Osteoblast (primary cell): ENCODE data around the gene CDKN1C. TPM values are rescaled to one million over a fixed set of nuclear protein-coding genes. Genes with fewer than 3 reads are reported as not detected.

ENCODE experiments used
- DNase-seq: peaks from one replicate; pipeline ENCODE4 v3.0.0; 2011; ENCODE audit warnings: low spot score, mixed read lengths; ENCODE audit not compliant: insufficient read length; ENCODE audit errors: missing footprints
- H2AFZ ChIP-seq: 2 replicates; pipeline ENCODE4 v1.6.0; 2011; ENCODE audit warnings: mild to moderate bottlenecking, low read length
- H3K27ac ChIP-seq: 2 replicates; pipeline ENCODE4 v1.5.1; 2011; ENCODE audit warnings: mild to moderate bottlenecking, low read depth, low read length, moderate library complexity
- H3K27me3 ChIP-seq: 2 replicates; pipeline ENCODE4 v1.6.0; 2012; ENCODE audit warnings: mild to moderate bottlenecking, control low read depth, inconsistent platforms, low read length, moderate library complexity; ENCODE audit not compliant: insufficient read depth
- H3K36me3 ChIP-seq: 2 replicates; pipeline ENCODE4 v1.5.1; 2011; ENCODE audit warnings: mild to moderate bottlenecking, low read length, control low read depth, moderate library complexity; ENCODE audit not compliant: insufficient read depth
- H3K4me1 ChIP-seq: 2 replicates; pipeline ENCODE4 v1.5.1; 2011; ENCODE audit warnings: mild to moderate bottlenecking, low read length, control low read depth, moderate library complexity; ENCODE audit not compliant: insufficient read depth
- H3K4me2 ChIP-seq: 2 replicates; pipeline ENCODE4 v1.6.0; 2011; ENCODE audit warnings: mild to moderate bottlenecking, low read length; ENCODE audit not compliant: insufficient read depth
- H3K4me3 ChIP-seq: fragments of 200-600 bp; sonication (generic); 3 replicates; pipeline ENCODE4 v1.5.1; 2012; ENCODE audit warnings: mild to moderate bottlenecking, low read length, inconsistent platforms; ENCODE audit not compliant: insufficient read depth
- H3K79me2 ChIP-seq: 2 replicates; pipeline ENCODE4 v1.6.0; 2012; ENCODE audit warnings: mild to moderate bottlenecking, low read length, control low read depth, inconsistent platforms; ENCODE audit not compliant: insufficient read depth
- H3K9me3 ChIP-seq: 2 replicates; pipeline ENCODE4 v1.5.1; 2011; ENCODE audit warnings: low read depth, low read length, control low read depth
- H4K20me1 ChIP-seq: 2 replicates; pipeline ENCODE4 v1.6.0; 2012; ENCODE audit warnings: mild to moderate bottlenecking, low read length, control low read depth; ENCODE audit not compliant: insufficient read depth
- CTCF ChIP-seq: IDR thresholded peaks from 2 replicates; pipeline ENCODE4 v1.5.1; 2011; ENCODE audit warnings: mild to moderate bottlenecking, low read depth, low read length, moderate library complexity; ENCODE audit errors: extremely low read depth
- total RNA-seq: library from RNA; depleted of rRNA; stranded (reverse); fragments of >200 nt; gene quantifications from 2 replicates; pipeline ENCODE4 v1.2.3, GENCODE V29; 2012

CDKN1C gene
- total RNA-seq, 1 donor = 10.9 TPM

GRCh38 chr11:2849994-2850770, 35.4 kb downstream of the CDKN1C start:
- Histone ChIP-seq H3K4me2 (no peak overlapping the region), H3K27ac (no peak overlapping the region), H3K4me3 (no peak overlapping the region), H3K36me3 (no peaks in the 10 kb centered on the region), H3K79me2 (no peaks in the 10 kb centered on the region), H2AFZ (no peak overlapping the region), H4K20me1 (no peaks in the 10 kb centered on the region), H3K9me3 (no peaks in the 10 kb centered on the region), H3K27me3 (no peaks in the 10 kb centered on the region), H3K4me1 (no peaks in the 10 kb centered on the region)
- TF ChIP-seq CTCF = no peak
- no peak for DNase-seq

DNA sequence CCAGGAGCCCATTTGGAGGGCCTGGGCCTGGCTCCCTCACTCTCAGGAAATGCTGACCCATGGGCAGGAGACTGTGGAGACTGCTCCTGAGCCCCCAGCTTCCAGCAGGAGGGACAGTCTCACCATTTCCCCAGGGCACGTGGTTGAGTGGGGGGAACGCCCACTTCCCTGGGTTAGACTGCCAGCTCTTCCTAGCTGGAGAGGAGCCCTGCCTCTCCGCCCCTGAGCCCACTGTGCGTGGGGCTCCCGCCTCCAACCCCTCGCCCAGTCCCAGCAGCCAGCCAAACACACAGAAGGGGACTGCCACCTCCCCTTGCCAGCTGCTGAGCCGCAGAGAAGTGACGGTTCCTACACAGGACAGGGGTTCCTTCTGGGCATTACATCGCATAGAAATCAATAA, 37.1 kb downstream of the CDKN1C start:
- no peak for TF ChIP-seq CTCF
- H3K79me2 ChIP-seq = no peaks in the 10 kb centered on the region
- no peak for DNase-seq
- no peak overlapping the region for H3K4me2 ChIP-seq
- H3K27ac ChIP-seq = no peak overlapping the region
- H2AFZ ChIP-seq = no peak overlapping the region
- H3K27me3 ChIP-seq = no peaks in the 10 kb centered on the region
- H3K4me1 ChIP-seq = no peaks in the 10 kb centered on the region
- H3K36me3 ChIP-seq = no peaks in the 10 kb centered on the region
- no peak overlapping the region for H3K4me3 ChIP-seq
- H4K20me1 ChIP-seq = no peaks in the 10 kb centered on the region
- no peaks in the 10 kb centered on the region for H3K9me3 ChIP-seq

DNA sequence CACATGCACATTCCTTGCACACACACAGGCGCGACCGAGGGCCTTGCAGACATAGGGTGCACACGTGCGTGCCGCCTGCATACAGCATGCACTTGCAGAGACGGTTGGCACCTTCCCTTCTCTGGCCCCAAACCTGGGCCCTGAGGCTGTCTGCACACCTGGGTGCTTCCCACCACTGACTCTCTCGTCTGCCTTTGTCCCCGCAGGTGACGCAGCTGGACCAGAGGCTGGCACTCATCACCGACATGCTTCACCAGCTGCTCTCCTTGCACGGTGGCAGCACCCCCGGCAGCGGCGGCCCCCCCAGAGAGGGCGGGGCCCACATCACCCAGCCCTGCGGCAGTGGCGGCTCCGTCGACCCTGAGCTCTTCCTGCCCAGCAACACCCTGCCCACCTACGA, 38.0 kb downstream of the CDKN1C start:
- H3K4me3 ChIP-seq = no peak overlapping the region
- H3K79me2 ChIP-seq = no peaks in the 10 kb centered on the region
- no peak overlapping the region for H2AFZ ChIP-seq
- H4K20me1 ChIP-seq = no peaks in the 10 kb centered on the region
- H3K4me1 ChIP-seq = no peaks in the 10 kb centered on the region
- no peaks in the 10 kb centered on the region for H3K27me3 ChIP-seq
- no peaks in the 10 kb centered on the region for H3K36me3 ChIP-seq
- no peak overlapping the region for H3K27ac ChIP-seq
- no peaks in the 10 kb centered on the region for H3K9me3 ChIP-seq
- no peak for DNase-seq
- no peak overlapping the region for H3K4me2 ChIP-seq
- no peak for TF ChIP-seq CTCF

DNA sequence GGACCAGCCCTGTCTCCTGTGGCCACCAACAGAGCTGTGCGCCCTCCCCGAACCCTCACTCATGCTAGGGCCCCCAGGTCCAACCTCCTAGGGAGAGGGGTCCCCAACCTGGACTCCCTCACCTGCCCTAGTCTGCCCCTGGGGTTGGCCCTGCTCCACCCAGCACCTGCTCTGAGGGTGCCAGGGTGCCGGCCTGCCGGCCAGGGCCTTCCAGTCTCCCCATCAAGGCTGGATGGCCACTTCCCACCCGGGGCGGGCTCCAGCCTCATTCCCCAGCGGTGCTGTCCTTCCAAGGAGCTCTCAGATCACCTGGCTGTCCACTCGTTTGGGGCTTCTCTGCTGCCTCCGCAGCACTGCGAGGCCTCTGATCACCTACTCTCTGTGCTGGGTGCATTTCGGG, 39.1 kb downstream of the CDKN1C start:
- H3K4me3 ChIP-seq = no peak overlapping the region
- H3K4me1 ChIP-seq = no peaks in the 10 kb centered on the region
- H3K27me3 ChIP-seq = no peaks in the 10 kb centered on the region
- no peak for DNase-seq
- H4K20me1 ChIP-seq = no peaks in the 10 kb centered on the region
- no peak overlapping the region for H2AFZ ChIP-seq
- H3K27ac ChIP-seq = no peak overlapping the region
- no peak overlapping the region for H3K4me2 ChIP-seq
- no peaks in the 10 kb centered on the region for H3K79me2 ChIP-seq
- H3K36me3 ChIP-seq = no peaks in the 10 kb centered on the region
- H3K9me3 ChIP-seq = no peaks in the 10 kb centered on the region
- no peak for TF ChIP-seq CTCF
